GM23248 (cell line): Measurements from ENCODE around the gene ZCCHC2. TPM values are rescaled to one million over a fixed set of nuclear protein-coding genes. Genes with fewer than 3 reads are reported as not detected.
A peak's percentile ranks its signal among the peaks of the same experiment; 100 is the strongest.

Experiments used
- DNase-seq: peaks from one replicate; pipeline ENCODE4 v3.0.0-alpha.2; 2015
- H2AFZ ChIP-seq: fragments of 200-600 bp; sonication (generic); 2 replicates; pipeline ENCODE4 v1.6.1; 2016; ENCODE audit warnings: antibody characterized with exemption
- H3F3A ChIP-seq: fragments of 200-600 bp; sonication (generic); 2 replicates; pipeline ENCODE4 v1.6.1; 2016; ENCODE audit warnings: mild to moderate bottlenecking, antibody characterized with exemption, mixed run types; ENCODE audit not compliant: insufficient read depth
- H3K27ac ChIP-seq: fragments of 200-600 bp; sonication (generic); 2 replicates; pipeline ENCODE4 v1.5.1; 2016; ENCODE audit warnings: mild to moderate bottlenecking
- H3K27me3 ChIP-seq: fragments of 200-600 bp; sonication (generic); replicated peaks from 2 replicates; pipeline ENCODE4 v1.6.1; 2016; ENCODE audit warnings: mild to moderate bottlenecking; ENCODE audit not compliant: insufficient read depth
- H3K36me3 ChIP-seq: fragments of 200-600 bp; sonication (generic); 2 replicates; pipeline ENCODE4 v1.6.1; 2016; ENCODE audit warnings: low read depth, mild to moderate bottlenecking
- H3K4me1 ChIP-seq: fragments of 200-600 bp; sonication (generic); 2 replicates; pipeline ENCODE4 v1.6.1; 2016; ENCODE audit warnings: mild to moderate bottlenecking; ENCODE audit not compliant: insufficient read depth
- H3K4me2 ChIP-seq: fragments of 200-600 bp; sonication (generic); one replicate; pipeline ENCODE4 v1.6.1; 2016; ENCODE audit warnings: mild to moderate bottlenecking; ENCODE audit not compliant: unreplicated experiment
- H3K4me3 ChIP-seq: fragments of 200-600 bp; sonication (generic); 2 replicates; pipeline ENCODE4 v1.5.1; 2016; ENCODE audit warnings: mild to moderate bottlenecking
- H3K79me2 ChIP-seq: fragments of 200-600 bp; sonication (generic); 2 replicates; pipeline ENCODE4 v1.6.1; 2016; ENCODE audit warnings: mild to moderate bottlenecking; ENCODE audit not compliant: insufficient read depth
- H3K9ac ChIP-seq: fragments of 200-600 bp; sonication (generic); 2 replicates; pipeline ENCODE4 v1.6.1; 2016; ENCODE audit warnings: mild to moderate bottlenecking
- H3K9me2 ChIP-seq: fragments of 200-600 bp; sonication (generic); 2 replicates; pipeline ENCODE4 v1.6.1; 2016; ENCODE audit warnings: mixed run types, mild to moderate bottlenecking, moderate library complexity; ENCODE audit not compliant: insufficient read depth
- H3K9me3 ChIP-seq: fragments of 200-600 bp; sonication (generic); one replicate; pipeline ENCODE4 v1.6.1; 2017; ENCODE audit warnings: low read depth
- H4K20me1 ChIP-seq: fragments of 200-600 bp; sonication (generic); 2 replicates; pipeline ENCODE4 v1.6.0; 2016; ENCODE audit not compliant: insufficient read depth
- EZH2 ChIP-seq: fragments of 200-600 bp; sonication (generic); IDR thresholded peaks from 2 replicates; pipeline ENCODE4 v1.6.1; 2018; ENCODE audit warnings: antibody characterized with exemption, mild to moderate bottlenecking; ENCODE audit not compliant: insufficient read depth, poor library complexity, severe bottlenecking
- EZH2phosphoT487 ChIP-seq: fragments of 200-600 bp; sonication (generic); IDR thresholded peaks from 2 replicates; pipeline ENCODE4 v1.6.1; 2018; ENCODE audit warnings: antibody characterized with exemption, moderate library complexity, mild to moderate bottlenecking, low read depth; ENCODE audit not compliant: insufficient read depth
- WGBS, 2 experiments: methylation state at CpG; one replicate each; pipeline ENCODE4 v1.1.6; 2015 to 2017; ENCODE audit warnings: low lambda C conversion rate in 2 of 2, low coverage in 1 of 2; ENCODE audit errors: missing lambda C conversion rate in 2 of 2; 5-methylcytosine and 5-hydroxymethylcytosine counted together
- in situ Hi-C: fragments of 300-500 bp; cut with MboI; formaldehyde crosslinking; loops from 2 replicates; pipeline ENCODE4 v1.15.0; 2020
- polyA plus RNA-seq: library from polyadenylated mRNA; unstranded; fragments of >200 nt; fragmentation: Nextera tagmentation; extraction: Ambion mirVana; gene quantifications from 2 replicates; pipeline ENCODE4 v1.2.1, GENCODE V29; 2016
- total RNA-seq: library from RNA; depleted of rRNA; stranded (reverse); fragments of >200 nt; shearing (Covaris generic); gene quantifications from 2 replicates; pipeline ENCODE4 v1.2.3, GENCODE V29; 2014

The ZCCHC2 gene
- total and polyA plus RNA-seq, 2 experiments from 2014 or later, result 0.81 to 1.7 TPM

DNA sequence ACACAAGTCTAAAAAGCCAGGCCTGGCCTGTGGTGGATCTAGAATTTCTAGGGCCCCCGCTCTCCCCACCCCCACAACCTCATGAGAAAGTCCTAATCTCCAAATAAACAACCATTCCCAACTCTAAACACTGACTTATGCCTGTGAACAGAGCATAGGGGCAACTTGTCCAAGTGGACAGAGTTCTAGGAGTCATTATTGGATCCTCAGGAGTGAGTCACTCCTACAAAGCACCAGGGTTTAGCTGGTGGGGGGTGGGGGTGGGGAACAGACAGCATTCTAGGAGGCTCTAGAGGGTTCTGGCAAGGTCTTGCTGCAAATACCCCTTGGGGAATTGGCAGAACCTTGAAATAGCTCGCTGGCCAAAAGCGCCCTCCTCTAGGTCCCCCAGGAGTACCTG is 83.3 kb downstream of the ZCCHC2 start:
- H3K9me2 ChIP-seq, result no peaks in the 10 kb centered on the region
- H3K4me3 ChIP-seq, result no peak overlapping the region
- H4K20me1 ChIP-seq, result no peaks in the 10 kb centered on the region
- H3K9me3 ChIP-seq, result no peaks in the 10 kb centered on the region
- no peak overlapping the region for H2AFZ ChIP-seq
- no peak overlapping the region for H3K4me2 ChIP-seq
- in situ Hi-C loops, result no loop called here
- no peaks in the 10 kb centered on the region; the same call in 1 of the 2 replicates for H3K27me3 ChIP-seq
- no peak overlapping the region for H3K9ac ChIP-seq
- 75 to 78% methylated on average over 3 of the region's 3 CpGs for WGBS, 2 experiments
- H3K27ac ChIP-seq, result no peak overlapping the region
- H3K36me3 ChIP-seq, result no peaks in the 10 kb centered on the region
- no peaks in the 10 kb centered on the region for H3K79me2 ChIP-seq
- peak; percentile 42 for DNase-seq
- no peak for TF ChIP-seq EZH2phosphoT487
- no peak for TF ChIP-seq EZH2
- H3F3A ChIP-seq, result no peaks in the 10 kb centered on the region
- H3K4me1 ChIP-seq, result peaks cover 2% of the 10 kb centered on the region; the same call in 1 of the 2 replicates

DNA sequence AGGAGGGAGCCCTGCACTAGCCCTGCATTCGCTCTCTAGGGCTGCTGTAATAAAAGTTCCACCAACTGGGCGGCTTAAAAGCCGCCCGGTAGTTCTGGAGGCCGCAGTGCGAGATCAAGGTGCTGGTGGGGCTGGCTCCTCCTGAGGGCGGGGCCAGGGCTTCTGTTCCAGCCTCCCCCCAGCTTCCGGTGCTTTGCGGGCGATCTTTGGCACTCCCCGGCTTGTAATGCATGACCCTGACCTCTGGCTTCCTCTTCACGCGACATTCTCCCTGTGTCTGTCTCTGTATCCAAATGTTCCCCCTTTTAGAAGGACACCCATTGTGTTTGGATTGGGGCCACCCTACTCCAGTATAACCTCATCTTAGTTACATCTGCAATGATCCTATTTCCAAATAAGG is 84.5 kb downstream of the ZCCHC2 start:
- in situ Hi-C loops, result no loop called here
- H3K4me3 ChIP-seq, result no peak overlapping the region

DNA sequence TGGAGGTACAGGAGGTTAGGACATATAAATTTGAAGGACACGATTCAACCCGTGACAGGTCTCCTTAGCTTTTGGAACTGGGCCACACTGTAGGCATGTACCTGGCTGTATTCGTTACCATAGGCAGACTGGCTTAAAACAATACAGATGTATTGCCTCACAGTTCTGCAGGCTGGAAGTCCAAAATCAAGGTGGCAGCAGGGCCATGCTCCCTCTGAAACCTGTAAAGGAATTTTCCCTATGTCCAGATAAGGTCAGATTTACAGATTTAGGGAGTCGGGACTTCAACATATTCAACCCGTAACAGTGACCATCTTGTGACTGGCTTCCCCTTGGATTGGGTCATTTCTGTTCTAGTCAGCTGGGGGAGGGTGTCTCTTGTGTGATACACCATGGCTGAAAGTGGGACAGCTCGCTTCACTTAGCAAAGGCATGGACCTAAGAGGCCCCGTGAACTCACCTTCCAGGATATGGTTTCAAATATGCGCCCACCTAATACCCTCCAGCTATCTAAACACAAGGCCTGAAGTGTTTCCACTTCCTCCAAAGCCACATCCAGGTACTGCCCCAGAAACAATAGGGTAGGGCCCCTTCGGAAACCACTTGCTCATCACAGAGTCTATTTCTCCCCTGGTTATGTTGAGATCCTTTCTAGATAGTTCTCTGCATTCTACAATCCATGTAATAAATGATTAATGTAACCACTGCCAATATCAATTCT is 85.0 kb downstream of the ZCCHC2 start:
- Histone ChIP-seq H3K4me2 (no peak overlapping the region), H3K4me1 (peaks cover 2% of the 10 kb centered on the region; the same call in 1 of the 2 replicates), H3K27me3 (no peaks in the 10 kb centered on the region), H2AFZ (no peak overlapping the region), H3K9me2 (no peaks in the 10 kb centered on the region), H3K9me3 (no peaks in the 10 kb centered on the region), H3K27ac (no peak overlapping the region), H3F3A (no peaks in the 10 kb centered on the region), H4K20me1 (no peaks in the 10 kb centered on the region), H3K9ac (no peak overlapping the region), H3K36me3 (no peaks in the 10 kb centered on the region), H3K79me2 (no peaks in the 10 kb centered on the region), H3K4me3 (no peak overlapping the region)
- in situ Hi-C loops, result no loop called here
- TF ChIP-seq EZH2, result no peak
- TF ChIP-seq EZH2phosphoT487, result no peak
- DNase-seq, result no peak
- WGBS, 2 experiments, result 91 to 93% methylated on average over 9 of the region's 9 CpGs

More for the DNA sequence above, 84.5 kb downstream of the ZCCHC2 start:
- Histone ChIP-seq H3K79me2 (no peaks in the 10 kb centered on the region), H4K20me1 (no peaks in the 10 kb centered on the region), H3K36me3 (no peaks in the 10 kb centered on the region), H3K9me2 (no peaks in the 10 kb centered on the region), H3K4me2 (no peak overlapping the region), H3K27me3 (no peaks in the 10 kb centered on the region), H3K9ac (no peak overlapping the region), H3F3A (no peaks in the 10 kb centered on the region), H3K27ac (no peak overlapping the region), H3K9me3 (no peaks in the 10 kb centered on the region), H3K4me1 (peaks cover 2% of the 10 kb centered on the region; the same call in 1 of the 2 replicates), H2AFZ (no peak overlapping the region)
- TF ChIP-seq EZH2phosphoT487 (no peak), EZH2 (no peak)
- 95 to 97% methylated on average over 13 of the region's 13 CpGs for WGBS, 2 experiments
- DNase-seq, result no peak

DNA sequence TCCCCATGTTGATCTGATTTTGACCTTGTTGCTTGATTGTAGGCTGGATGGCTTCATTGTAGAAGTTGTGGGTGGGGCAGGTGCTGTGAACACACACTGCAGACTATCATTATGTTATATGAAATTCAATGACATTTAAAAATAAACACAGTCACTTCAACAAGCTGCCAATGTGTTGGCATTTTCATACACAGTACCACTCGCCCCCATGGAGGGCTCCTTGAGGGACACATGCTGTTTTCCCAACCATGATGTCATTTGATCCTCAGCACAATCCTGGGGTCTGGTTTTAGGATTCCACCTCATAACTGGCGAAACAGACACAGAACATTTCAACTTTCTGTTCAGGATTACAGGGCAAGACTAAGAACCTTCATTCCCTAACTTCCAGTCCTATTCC is 86.9 kb downstream of the ZCCHC2 start:
- no peak for DNase-seq
- no peaks in the 10 kb centered on the region for H4K20me1 ChIP-seq
- H3K27me3 ChIP-seq, result no peaks in the 10 kb centered on the region
- no peak overlapping the region for H3K4me2 ChIP-seq
- no peaks in the 10 kb centered on the region for H3K9me2 ChIP-seq
- H3K36me3 ChIP-seq, result no peaks in the 10 kb centered on the region
- peaks cover 2% of the 10 kb centered on the region; the same call in 1 of the 2 replicates for H3K4me1 ChIP-seq
- no peak overlapping the region for H3K9ac ChIP-seq
- no peaks in the 10 kb centered on the region for H3K9me3 ChIP-seq
- TF ChIP-seq EZH2phosphoT487 (no peak), EZH2 (no peak)
- no peak overlapping the region for H3K4me3 ChIP-seq
- H3K79me2 ChIP-seq, result no peaks in the 10 kb centered on the region
- no peak overlapping the region for H3K27ac ChIP-seq
- no peaks in the 10 kb centered on the region for H3F3A ChIP-seq
- in situ Hi-C loops, result no loop called here
- no peak overlapping the region for H2AFZ ChIP-seq
- 75 to 80% methylated on average over 2 of the region's 2 CpGs for WGBS, 2 experiments

DNA sequence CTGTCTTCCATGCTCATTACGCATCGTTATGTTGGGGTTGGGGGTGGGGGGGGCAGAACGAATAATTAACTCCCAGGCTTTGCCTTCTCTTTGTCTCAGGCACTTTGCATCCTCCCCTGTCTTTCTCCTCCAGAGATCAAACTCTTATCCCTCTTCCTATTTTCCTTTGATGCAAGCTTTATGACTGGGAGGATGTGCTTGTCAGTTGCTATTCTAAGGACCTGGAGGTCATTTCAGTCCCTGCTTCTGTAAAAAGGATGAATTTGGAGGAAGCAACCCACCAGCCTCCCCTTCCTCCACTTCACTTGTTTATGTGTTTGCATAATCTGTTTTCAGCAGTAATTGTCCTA is 87.5 kb downstream of the ZCCHC2 start:
- DNase-seq, result no peak
- Histone ChIP-seq H3K79me2 (no peaks in the 10 kb centered on the region), H3K4me2 (no peak overlapping the region), H3K9me2 (no peaks in the 10 kb centered on the region), H4K20me1 (no peaks in the 10 kb centered on the region), H3K9ac (no peak overlapping the region), H3F3A (no peaks in the 10 kb centered on the region), H2AFZ (no peak overlapping the region), H3K4me3 (no peak overlapping the region), H3K9me3 (no peaks in the 10 kb centered on the region), H3K27ac (no peak overlapping the region), H3K4me1 (peaks cover 2% of the 10 kb centered on the region; the same call in 1 of the 2 replicates), H3K27me3 (no peaks in the 10 kb centered on the region), H3K36me3 (no peaks in the 10 kb centered on the region)
- TF ChIP-seq EZH2phosphoT487 (no peak), EZH2 (no peak)
- 58 to 64% methylated on average over 3 of the region's 3 CpGs for WGBS, 2 experiments
- in situ Hi-C loops, result no loop called here
